ENCODE data around the gene MIPEP.
"Not testable (repeated sequence)": the region's sequence is repeated elsewhere in the genome, so short reads cannot be mapped to it uniquely, and the experiment has no call there.

MIPEP gene

DNA sequence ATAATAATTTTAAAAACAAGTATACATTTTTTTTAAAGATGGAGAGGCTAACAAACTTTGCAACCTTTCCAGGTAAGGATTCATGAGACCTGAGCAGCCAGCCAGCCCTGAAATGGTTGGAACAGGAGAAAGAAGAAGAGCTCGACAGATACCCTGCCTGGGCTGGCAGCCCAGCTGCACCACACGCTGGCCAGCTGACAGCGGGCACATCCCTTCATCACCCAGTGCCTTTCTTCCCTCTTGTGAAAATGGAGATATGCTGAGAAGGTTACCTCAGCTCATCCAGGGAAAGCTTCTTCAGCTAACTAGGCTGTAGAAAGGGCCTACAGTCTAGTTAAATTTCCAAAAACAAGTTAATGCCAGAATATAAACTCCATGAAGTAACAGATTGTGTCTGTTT, 4.8 kb downstream of the MIPEP start:
- not testable (repeated sequence) for DNase-seq

GRCh38 chr13:23883255-23883654, 5.9 kb downstream of the MIPEP start:
- DNase-seq: no peak

GRCh38 chr13:23881402-23881800, 7.8 kb downstream of the MIPEP start:
- not testable (repeated sequence) for DNase-seq

DNA sequence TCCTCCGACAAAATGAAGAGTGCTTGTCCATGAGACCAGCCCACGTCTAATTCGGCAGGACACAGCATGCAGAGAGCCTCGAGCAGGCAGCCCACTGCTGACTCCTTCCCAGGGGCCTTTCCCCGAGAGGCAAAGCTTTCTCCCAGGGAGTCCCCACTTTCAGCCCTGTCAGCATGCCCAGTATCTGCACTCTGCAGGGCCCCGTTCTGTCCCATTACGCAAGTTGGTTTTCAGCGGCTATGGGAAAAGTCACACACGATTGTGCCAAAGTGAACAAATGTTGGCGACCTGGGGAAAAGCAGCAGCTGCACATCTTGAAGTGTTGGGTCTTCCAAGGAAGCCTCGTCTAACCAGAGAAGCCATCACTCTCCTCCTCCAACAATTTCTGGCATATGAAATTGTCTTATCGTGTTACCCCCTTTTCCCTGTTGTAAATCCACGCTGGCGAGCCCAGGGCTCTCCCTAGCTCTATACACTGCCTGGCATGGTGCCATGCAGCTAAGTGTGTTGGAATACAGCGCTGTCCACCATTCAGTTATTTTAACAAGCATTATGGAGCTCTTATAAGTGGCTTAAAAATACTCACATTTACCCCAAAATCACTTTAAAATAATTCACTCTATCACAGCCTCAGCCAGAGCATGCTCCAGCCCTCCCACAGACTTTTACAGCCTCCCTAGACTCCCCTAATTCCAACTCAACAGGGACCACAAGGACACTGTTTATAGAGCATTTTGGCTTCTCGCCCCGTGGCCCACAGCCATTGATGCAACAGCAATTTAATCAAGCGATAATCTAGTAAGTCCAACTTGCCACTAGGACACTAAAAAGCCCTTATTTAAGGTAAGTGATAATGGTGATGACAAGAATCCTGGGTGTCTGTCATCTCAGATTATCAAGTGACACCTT, 8.5 kb downstream of the MIPEP start:
- DNase-seq: not testable (repeated sequence)

- DNase-seq: no peak
These were observed 11.9 kb downstream of the MIPEP start for GRCh38 chr13:23877286-23877685.

DNA sequence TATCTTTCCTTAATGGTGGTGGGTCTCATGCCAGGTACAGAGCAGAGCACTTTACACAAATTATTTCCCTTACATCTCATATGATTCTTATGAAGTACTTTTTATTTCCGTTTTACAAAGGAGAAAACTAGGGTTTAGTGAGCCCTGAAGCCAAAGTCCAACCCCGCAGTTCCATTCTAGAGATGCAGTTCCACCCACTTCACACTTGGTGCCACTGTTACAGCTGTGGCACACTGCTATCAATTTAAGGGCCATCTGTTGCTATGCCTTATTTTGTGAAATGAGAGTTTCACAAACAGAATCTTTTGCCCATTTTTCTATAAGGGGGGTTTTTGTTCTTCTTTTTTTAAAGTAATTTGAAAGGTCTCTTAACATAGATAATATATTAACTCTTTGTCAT, 12.9 kb downstream of the MIPEP start:
- DNase-seq: no peak

GRCh38 chr13:23871616-23872220, 17.5 kb downstream of the MIPEP start:
- peak; percentile 13 for DNase-seq

- no peak for DNase-seq
These were observed 18.7 kb downstream of the MIPEP start for GRCh38 chr13:23870356-23871140.

- DNase-seq: no peak
These were observed 20.7 kb downstream of the MIPEP start for GRCh38 chr13:23868521-23868920.

- DNase-seq: no peak
These were observed 22.1 kb downstream of the MIPEP start for GRCh38 chr13:23867027-23867491.

- no peak for DNase-seq
These were observed 22.7 kb downstream of the MIPEP start for GRCh38 chr13:23866420-23867026.

- no peak for DNase-seq
These were observed 23.3 kb downstream of the MIPEP start for GRCh38 chr13:23865906-23866305.

DNA sequence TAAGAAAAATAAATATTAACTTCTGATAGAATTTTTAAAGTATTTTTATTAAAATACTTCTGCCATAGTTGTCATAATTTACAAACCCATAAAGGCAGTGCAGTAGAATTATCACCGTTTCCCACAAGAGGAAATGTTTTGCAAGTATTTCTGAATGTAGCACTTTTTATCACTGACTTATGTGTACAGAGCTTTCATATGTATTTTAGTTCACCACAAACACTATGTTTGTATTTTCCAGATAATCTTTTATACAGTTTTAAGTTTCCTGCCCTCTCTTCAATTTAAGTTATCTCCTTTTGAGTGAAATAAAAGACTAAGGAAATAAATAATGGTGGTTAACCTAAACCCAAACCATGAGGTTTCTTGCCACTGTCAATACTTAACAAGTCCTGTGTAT, 24.2 kb downstream of the MIPEP start:
- no peak for DNase-seq

DNA sequence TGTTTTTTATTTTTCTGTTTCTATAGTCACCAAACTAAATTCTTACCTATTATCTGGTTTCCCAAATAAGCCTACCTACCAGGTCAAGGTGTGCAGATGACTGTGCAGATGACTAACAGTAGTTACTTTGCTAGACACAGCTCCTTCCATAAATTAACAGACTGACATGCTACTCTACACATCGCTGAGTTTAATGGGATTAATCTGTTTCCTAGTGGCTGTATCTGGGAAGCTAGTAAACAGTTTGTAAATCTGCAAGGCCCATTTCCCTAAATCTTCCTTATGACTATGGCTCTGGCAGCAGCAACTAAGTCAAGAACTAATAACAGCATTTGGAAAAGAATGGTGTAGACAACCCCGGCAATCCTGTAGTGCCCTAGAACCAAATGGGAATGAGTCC, 27.9 kb downstream of the MIPEP start:
- no peak for DNase-seq

GRCh38 chr13:23859904-23860303, 29.3 kb downstream of the MIPEP start:
- no peak for DNase-seq

- DNase-seq: no peak
These were observed 29.7 kb downstream of the MIPEP start for GRCh38 chr13:23859455-23859854.

GRCh38 chr13:23858546-23858945, 30.7 kb downstream of the MIPEP start:
- DNase-seq: no peak

- DNase-seq: no peak
These were observed 33.0 kb downstream of the MIPEP start for GRCh38 chr13:23856008-23856750.

- no peak for DNase-seq
These were observed 33.8 kb downstream of the MIPEP start for GRCh38 chr13:23855360-23855759.

GRCh38 chr13:23852351-23852750, 36.8 kb downstream of the MIPEP start:
- no peak for DNase-seq

GRCh38 chr13:23851106-23851505, 38.1 kb downstream of the MIPEP start:
- no peak for DNase-seq

- no peak for DNase-seq
These were observed 39.1 kb downstream of the MIPEP start for GRCh38 chr13:23850134-23850533.
